Dermis microvascular lymphatic vessel endothelial cell (primary cell): Measurements from ENCODE around the gene WDR47. TPM values are rescaled to one million over a fixed set of nuclear protein-coding genes. Genes with fewer than 3 reads are reported as not detected.
"Not testable (repeated sequence)": the region's sequence is repeated elsewhere in the genome, so short reads cannot be mapped to it uniquely, and the experiment has no call there.

Experiments
- DNase-seq, 2 donors: peaks; one replicate each; pipeline versions ENCODE4 v3.0.0 to v3.0.0-alpha.2; 2010; ENCODE audit warnings: low read depth in 2 of 2
- total RNA-seq: library from RNA; depleted of rRNA; stranded (reverse); fragments of >200 nt; gene quantifications from 2 replicates; pipeline ENCODE4 v1.2.1, GENCODE V29; 2014

The WDR47 gene
- total RNA-seq, 1 donor from 2014 or later, result 13.2 TPM

GRCh38 chr1:108962681-108963051 lies 79.2 kb downstream of the WDR47 start:
- DNase-seq, result peak in 1 of 2 donors; percentile 11

GRCh38 chr1:108961752-108962486 lies 80.0 kb downstream of the WDR47 start:
- no peak for DNase-seq

DNA sequence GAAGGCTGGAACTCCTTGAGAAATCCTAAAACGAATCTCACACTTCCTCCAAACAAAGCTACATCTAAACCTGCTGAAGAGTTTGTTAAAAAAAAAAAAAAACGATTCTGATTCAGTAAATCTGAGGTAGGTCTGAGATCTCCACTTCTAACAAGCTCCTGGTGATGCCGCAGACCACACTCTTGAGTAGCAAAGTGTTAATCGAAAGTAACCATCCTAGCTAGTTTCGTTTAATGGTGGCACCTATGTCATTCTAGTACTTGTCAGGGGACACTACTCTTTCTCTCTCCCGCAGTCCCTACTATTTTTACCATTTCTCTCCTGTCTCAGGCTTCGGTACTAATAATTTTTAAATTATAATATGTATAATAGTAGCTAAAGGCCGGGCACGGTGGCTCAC lies 80.7 kb downstream of the WDR47 start:
- DNase-seq, result no peak

GRCh38 chr1:108960719-108961118 lies 81.2 kb downstream of the WDR47 start:
- no peak for DNase-seq

DNA sequence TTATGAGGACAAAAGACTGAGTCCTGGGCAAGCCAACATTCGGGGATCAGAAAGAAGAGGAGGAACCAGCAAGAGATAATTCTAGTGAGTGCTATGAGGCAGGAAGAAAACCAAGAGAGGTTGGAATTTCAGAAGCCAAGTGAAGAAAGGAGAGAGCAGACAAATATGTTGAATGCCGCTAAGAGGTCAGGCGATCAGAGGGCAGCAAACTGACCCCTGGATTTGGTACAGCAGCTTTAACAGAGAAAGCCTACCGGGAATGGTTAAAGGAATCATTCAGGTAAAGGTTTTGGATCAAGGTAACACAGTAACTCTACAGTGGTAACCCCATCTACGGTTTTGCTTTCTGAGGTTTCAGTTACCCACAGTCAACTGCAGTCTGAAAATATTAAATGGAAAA lies 84.0 kb downstream of the WDR47 start:
- DNase-seq, result no peak

DNA sequence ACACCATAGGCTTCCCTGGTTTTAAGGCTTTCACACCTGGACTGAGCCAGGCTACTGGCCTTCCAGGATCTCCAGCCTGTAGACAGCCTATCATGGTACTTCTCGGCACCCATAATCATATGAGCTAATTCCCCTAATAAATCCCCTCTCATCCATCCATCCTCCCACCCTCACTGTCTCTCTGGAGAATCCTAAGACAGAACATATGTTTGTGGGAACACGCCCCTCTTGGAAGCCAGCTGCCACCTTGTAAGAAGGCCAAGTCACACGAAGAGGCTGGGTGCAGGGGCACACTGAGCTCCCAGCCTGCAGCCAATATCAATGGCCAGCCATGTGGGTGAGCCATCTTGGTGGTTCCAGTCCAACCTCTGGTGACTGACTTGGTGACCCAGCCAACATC lies 86.0 kb downstream of the WDR47 start:
- no peak for DNase-seq

GRCh38 chr1:108955111-108955510 lies 86.8 kb downstream of the WDR47 start:
- no peak for DNase-seq

DNA sequence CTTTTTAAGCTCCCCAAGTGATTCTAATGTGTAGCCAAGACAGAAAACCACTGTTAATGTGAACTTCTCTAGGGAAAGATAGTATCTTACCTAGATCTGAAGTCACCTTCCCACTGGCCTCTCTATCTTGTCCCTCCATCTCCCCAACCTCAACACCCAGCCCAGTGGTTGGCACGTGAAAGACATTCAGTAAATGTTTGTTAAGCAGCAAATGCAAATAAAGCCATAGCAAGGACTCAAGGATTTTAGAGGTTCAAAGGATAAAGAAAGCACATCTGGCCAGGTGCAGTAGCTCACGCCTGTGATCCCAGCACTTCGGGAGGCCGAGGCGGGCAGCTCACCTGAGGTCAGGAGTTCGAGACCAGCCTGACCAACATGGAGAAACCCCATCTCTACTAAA lies 88.5 kb downstream of the WDR47 start:
- DNase-seq, result no peak

- no peak for DNase-seq
These were observed 90.7 kb downstream of the WDR47 start for GRCh38 chr1:108951242-108951641.

DNA sequence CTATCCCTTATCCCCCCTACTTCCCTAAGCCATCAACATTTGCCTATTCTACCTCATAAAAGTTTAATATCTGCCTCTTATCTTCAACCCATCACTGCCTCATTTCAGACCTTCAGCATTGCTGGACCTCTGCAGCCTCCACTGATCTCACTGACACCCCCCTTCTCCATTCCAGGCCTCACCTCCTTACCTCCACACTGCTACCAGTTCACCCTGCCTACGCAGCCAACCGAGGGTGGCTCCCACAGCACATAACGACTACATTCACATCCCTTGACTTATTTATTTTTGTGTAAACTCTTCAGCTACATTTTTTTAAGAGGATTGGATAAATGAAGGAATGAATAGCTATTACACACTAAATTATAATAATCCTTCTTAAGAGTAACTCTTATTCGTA lies 92.9 kb downstream of the WDR47 start:
- no peak for DNase-seq

GRCh38 chr1:108947871-108948525 lies 93.9 kb downstream of the WDR47 start:
- DNase-seq, result peak in 1 of 2 donors; percentile 19

GRCh38 chr1:108936170-108936569 lies 105.7 kb downstream of the WDR47 start:
- DNase-seq, result no peak

DNA sequence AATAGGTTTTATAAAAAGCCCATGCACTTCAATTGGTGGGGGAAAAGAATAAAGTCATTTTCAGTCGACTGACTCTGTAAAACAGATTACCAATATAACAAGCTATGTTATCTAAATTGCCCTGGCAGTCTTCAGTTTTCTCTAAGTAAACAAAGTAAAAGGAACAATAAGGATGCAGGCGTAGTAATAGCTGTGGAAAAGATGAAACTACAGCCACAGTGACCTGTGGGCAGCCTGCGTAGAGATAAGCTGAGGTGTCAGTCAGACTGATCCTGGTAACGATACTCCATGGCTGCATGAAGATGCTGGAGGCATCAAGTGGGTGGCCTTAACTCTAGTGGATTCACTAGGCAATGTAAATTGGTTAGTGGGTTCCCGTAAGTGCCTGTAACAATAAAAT lies 108.0 kb downstream of the WDR47 start:
- no peak for DNase-seq

GRCh38 chr1:108927565-108927964 lies 114.3 kb downstream of the WDR47 start:
- not testable (repeated sequence) for DNase-seq

GRCh38 chr1:108925920-108926319 lies 116.0 kb downstream of the WDR47 start:
- no peak for DNase-seq

Other genes starting within 250 kb of the WDR47 start
- gene AKNAD1, start 185.0 kb downstream of the WDR47 start, total RNA-seq, result under 0.01 and 0.13 TPM in 2 replicates
- 8.0 and 12.3 TPM in 2 replicates for gene GPSM2, start 165.1 kb downstream of the WDR47 start, total RNA-seq
- gene CLCC1, start 78.6 kb downstream of the WDR47 start, total RNA-seq, result 18.9 and 20.9 TPM in 2 replicates
- gene TAF13, start 33.9 kb upstream of the WDR47 start, total RNA-seq, result 45.8 and 64.2 TPM in 2 replicates
- gene TMEM167B, start 48.7 kb upstream of the WDR47 start, total RNA-seq, result 16.4 and 25.8 TPM in 2 replicates
- 0.13 and 0.26 TPM in 2 replicates for gene ELAPOR1, start 72.0 kb upstream of the WDR47 start, total RNA-seq
- 130 and 136 TPM in 2 replicates for gene SARS1, start 171.8 kb upstream of the WDR47 start, total RNA-seq
- gene CELSR2, start 207.4 kb upstream of the WDR47 start, total RNA-seq, result 0.51 and 0.89 TPM in 2 replicates
- gene PSRC1, start 241.0 kb upstream of the WDR47 start, total RNA-seq, result 1.8 and 4.5 TPM in 2 replicates